ENCODE results near the gene PRG2.
"Not testable (repeated sequence)": the region's sequence is repeated elsewhere in the genome, so short reads cannot be mapped to it uniquely, and the experiment has no call there.

Gene PRG2

DNA sequence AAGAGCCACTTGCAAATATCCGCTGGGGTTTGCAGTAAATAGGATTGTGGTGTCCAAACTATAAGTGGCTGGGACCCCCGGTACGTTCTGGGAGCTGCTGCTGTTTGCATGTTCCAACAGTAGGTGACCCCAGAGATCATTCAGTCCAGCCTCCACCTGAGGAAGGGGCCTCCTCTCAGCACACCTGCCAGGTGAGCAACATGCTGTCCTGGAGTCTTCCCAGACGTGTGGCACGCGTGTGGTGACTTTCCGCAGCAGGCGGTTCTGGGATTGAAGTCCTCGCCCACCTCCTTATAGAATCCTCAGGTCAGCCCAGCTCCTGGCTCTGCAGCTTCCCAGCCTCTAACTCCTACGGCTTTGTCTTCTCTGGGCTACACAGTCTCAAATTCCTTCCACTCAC lies 45.6 kb downstream of the PRG2 start:
- ATAC-seq, result no peak

GRCh38 chr11:57343825-57344224 lies 46.6 kb downstream of the PRG2 start:
- no peak for ATAC-seq

GRCh38 chr11:57342702-57343101 lies 47.7 kb downstream of the PRG2 start:
- no peak for ATAC-seq

GRCh38 chr11:57341250-57341808 lies 49.1 kb downstream of the PRG2 start:
- ATAC-seq, result no peak

GRCh38 chr11:57340039-57340615 lies 50.3 kb downstream of the PRG2 start:
- ATAC-seq, result no peak

GRCh38 chr11:57339328-57339727 lies 51.1 kb downstream of the PRG2 start:
- ATAC-seq, result no peak

DNA sequence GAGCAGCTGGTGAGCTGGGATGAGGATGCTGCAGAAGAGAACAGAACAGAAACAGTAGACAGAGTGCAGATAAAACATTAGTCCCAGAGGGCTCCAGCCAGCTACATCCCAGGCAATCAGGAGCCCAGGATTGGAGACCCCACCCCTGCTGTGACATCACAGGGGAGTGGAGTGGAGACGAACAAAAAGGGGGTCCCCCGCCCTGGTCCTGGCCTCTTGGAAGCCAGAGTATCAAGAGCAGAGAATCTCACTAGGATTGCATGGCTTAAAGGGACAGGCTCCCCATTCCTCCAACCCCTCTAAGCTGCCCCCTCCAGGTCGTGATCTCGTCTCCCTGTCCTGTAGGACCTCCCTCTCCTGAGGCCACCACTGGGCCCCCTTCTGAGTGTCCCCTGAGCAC lies 52.3 kb downstream of the PRG2 start, which contains the start of gene P2RX3:
Gene P2RX3 (plus strand): TSS at position 211 of the 400 bp plus-strand sequence. CDS start 199 bp downstream, outside the sequence.
- ATAC-seq, result no peak

DNA sequence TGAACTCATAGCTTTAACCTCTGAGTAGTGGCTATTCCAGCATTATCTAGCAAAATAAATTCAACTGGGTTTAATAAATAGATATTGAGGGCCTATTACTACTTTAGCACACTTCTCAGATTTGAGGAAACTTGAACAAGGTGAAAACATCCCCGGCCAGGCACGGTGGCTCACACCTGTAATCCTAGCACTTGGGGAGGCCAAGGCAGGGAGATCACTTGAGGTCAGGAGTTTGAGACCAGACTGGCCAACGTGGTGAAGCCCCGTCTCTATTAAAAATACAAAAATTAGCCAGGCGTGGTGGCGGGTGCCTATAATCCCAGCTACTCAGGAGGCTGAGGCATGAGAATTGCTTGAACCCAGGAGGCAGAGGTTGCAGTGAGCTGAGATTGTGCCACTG lies 53.6 kb downstream of the PRG2 start:
- ATAC-seq, result not testable (repeated sequence)

All from activated CD4-positive, CD25-positive, alpha-beta regulatory T cell treated with anti-CD3 and anti-CD28 coated beads, Interleukin-2, amount 50 U/mL, for 24 hours (primary cell).